Measurements from ENCODE around the gene AP1S3.

- TF ChIP-seq POLR2A (IDR thresholded peaks at IDR 0.05; ENCODE audit: low read length): no peak
- no peak for TF ChIP-seq GATA1 (IDR thresholded peaks at IDR 0.05; ENCODE audit: low read depth, low read length)
Observed at GRCh38 chr2:223854741-223855140, 17.4 kb upstream of the AP1S3 start.
